HG03575 (cell line): ENCODE results near the gene ZCWPW1.
"Not testable (repeated sequence)": the region's sequence is repeated elsewhere in the genome, so short reads cannot be mapped to it uniquely, and the experiment has no call there.

Experiments
- ATAC-seq: cut with Tn5 transposase; IDR thresholded peaks from one replicate; pipeline ENCODE4 v1.9.1; 2021; ENCODE audit not compliant: unreplicated experiment, insufficient number of reproducible peaks, low FRiP score; ENCODE audit errors: extremely low read depth

ZCWPW1 gene

GRCh38 chr7:100464210-100464660, 35.7 kb upstream of the ZCWPW1 start, which contains the start of gene SPACDR:
SPACDR (minus strand) TSS chr7:100464260; CDS start chr7:100464025, 235 bp downstream.
- ATAC-seq, result no peak

GRCh38 chr7:100457033-100457432, 28.5 kb upstream of the ZCWPW1 start:
- no peak for ATAC-seq

- ATAC-seq, result no peak
Measured at GRCh38 chr7:100456562-100456961, 28.1 kb upstream of the ZCWPW1 start.

DNA sequence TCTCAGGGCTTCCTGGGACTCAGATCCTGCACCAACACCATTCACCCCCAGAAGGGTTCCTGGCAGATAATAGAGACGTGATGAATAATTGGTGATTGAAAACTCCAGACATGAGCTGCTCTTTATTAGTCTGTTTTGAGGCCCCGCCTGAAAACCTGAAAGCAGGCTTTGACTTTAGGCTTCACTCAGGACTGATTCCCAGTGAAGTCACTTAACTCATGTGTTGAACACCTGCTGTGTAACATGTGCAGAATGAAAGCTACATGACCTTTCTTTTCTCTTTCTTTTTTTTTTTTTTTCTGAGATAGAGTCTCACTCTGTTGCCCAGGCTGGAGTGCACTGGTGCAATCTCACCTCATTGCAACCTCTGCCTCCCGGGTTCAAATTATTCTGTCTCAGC, 26.7 kb upstream of the ZCWPW1 start:
- no peak for ATAC-seq

GRCh38 chr7:100453854-100454253, 25.4 kb upstream of the ZCWPW1 start:
- not testable (repeated sequence) for ATAC-seq

DNA sequence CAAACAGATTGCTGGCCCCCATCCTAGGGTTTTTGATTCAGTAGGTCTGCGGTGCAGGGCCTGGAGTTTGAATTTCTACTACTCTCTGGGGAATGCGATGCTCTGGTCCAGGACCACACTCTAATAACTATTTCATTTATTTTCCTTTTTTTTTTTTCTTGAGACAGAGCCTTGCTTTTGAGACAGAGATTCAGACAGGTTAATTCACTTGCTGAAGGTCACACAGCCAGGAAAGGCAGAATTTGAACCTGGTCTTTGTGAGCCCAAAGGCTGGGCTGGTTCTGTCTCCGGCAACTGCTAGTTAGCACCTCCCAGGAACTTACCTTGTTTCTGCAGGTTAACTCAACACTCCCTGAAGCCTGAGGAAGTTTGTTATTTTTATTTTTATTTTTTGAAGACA, 24.0 kb upstream of the ZCWPW1 start:
- no peak for ATAC-seq

- ATAC-seq, result no peak
Measured at GRCh38 chr7:100449190-100449795, 20.8 kb upstream of the ZCWPW1 start.

- not testable (repeated sequence) for ATAC-seq
Measured at GRCh38 chr7:100447363-100447762, 18.9 kb upstream of the ZCWPW1 start.

DNA sequence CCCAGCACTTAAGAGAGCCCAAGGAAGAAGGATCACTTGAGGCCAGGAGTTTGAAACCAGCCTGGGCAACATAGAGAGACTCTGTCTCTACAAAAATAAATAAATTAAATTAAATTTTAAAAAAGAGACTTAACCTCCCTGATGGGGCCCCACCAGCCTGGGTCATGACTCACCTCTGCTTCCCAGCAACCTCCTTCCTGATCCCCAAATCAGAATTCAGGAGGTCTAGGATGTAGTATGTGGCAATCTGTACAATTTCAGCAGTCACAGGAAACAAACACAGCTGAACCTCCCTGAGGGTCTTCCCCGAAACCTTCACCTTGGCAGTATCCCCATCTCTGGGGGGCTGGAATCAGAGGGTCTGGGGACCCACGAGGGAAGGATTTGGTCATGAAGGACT, 17.5 kb upstream of the ZCWPW1 start:
- ATAC-seq, result no peak

- no peak for ATAC-seq
Measured at GRCh38 chr7:100444311-100445278, 16.1 kb upstream of the ZCWPW1 start.

DNA sequence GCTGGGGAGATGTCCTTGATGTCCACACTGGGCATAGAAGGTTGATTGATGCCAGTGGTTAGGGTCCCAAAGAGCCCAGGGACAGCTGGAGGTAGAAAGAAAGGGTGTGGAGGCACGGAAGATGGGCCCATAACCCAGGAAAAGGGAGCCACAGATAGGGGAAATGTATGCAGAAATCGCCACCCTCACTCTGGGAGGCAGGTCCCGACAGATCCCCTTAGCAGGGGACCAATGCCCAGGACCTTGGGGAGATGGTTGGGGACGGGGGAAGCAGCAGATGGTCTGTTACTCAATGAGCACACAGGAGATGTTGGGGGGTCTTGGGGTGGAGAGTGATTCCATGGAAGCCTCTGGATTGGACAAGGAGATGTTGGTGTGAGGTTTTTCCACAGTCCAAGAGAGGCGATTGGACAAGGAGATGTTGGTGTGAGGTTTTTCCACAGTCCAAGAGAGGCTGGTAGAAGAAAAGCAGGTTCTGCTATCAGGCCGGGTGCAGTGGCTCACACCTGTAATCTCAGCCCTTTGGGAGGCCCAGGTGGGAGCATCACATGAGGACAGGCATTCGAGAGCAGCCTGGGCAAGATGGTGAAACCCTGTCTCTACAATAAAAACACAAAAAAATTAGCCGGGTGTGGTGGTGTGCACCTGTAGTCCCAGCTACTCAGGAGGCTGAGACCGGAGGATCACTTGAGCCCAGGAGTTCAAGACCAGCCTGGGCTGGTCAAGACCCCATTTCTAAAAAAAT, 14.8 kb upstream of the ZCWPW1 start:
- ATAC-seq, result no peak

DNA sequence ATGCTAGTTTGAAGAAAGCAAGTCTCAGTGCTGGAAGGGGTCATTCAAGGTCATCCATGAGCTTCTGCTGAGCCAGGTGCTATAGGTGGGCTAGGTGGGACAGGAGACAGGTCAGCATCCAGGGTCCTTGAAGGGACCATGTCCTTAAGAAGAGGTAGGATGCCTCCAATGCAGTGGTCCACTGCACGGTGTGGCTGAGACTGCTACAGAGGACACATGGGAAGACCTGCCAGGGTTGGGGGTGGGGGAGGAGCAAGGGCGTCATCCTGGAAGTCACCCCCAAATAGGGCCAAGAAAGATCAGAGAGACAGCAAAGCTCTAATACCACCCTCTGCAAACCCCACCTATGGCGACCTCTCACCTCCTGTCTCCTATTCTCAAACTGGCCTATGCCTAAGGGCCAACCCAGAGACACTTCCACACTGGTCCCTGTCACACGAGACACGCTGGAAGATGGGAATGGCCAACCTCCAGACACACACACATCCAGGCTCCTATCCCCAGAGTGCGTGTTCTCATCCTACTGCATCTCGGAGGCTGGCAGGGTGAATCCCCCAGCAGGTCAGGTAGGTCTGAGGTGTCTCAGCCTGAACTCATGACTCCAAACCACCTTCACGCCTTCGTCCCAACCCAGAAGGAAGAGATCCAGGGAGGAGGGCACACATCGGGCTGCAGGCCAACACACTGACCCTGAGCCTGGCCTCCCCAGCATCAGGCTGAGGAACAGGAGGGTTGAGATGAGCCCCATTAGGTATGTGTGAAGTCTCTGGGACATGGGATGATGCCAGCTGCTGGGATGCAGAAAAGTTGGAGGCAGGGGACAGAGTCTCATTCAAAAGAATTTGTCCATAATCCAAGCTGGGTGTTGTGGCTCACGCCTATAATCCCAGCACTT, 13.4 kb upstream of the ZCWPW1 start:
- no peak for ATAC-seq

DNA sequence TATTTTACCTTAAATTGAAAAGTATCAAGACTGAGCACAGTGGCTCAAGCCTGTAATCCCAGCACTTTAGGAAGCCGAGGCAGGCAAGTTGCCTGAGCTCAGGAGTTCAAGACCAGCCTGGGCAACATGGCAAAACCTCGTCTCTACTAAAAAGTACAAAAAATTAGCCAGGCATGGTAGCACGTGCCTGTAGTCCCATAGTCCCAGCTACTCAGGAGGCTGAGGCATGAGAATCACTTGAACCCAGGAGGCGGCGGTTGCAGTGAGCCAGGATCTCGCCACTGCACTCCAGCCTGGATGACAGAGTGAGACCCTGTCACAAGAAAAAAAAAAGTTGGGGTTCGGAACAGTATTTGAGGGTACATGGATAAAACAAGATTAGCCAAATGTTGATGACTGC, 10.7 kb upstream of the ZCWPW1 start:
- ATAC-seq, result not testable (repeated sequence)

GRCh38 chr7:100438731-100439130, 10.2 kb upstream of the ZCWPW1 start:
- ATAC-seq, result not testable (repeated sequence)

DNA sequence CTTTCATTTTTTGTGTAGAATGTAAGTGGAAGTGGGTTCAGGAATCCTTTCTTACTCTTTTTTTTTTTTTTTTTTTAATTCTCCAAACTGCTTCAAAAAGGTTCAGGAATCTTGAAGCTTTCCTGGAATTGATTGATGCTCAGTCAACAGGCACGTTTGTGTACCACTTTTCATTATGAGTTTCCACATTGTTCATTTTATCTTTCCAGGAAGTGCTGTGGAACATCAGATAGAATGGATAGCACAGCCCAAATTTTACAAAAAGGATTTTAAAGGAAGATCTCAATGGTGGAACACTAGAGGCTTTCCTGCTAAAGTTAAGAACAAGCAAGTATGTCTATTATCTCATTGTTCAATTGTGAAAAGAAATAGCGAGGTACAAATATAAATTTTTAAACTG, 9.7 kb upstream of the ZCWPW1 start:
- ATAC-seq, result no peak

DNA sequence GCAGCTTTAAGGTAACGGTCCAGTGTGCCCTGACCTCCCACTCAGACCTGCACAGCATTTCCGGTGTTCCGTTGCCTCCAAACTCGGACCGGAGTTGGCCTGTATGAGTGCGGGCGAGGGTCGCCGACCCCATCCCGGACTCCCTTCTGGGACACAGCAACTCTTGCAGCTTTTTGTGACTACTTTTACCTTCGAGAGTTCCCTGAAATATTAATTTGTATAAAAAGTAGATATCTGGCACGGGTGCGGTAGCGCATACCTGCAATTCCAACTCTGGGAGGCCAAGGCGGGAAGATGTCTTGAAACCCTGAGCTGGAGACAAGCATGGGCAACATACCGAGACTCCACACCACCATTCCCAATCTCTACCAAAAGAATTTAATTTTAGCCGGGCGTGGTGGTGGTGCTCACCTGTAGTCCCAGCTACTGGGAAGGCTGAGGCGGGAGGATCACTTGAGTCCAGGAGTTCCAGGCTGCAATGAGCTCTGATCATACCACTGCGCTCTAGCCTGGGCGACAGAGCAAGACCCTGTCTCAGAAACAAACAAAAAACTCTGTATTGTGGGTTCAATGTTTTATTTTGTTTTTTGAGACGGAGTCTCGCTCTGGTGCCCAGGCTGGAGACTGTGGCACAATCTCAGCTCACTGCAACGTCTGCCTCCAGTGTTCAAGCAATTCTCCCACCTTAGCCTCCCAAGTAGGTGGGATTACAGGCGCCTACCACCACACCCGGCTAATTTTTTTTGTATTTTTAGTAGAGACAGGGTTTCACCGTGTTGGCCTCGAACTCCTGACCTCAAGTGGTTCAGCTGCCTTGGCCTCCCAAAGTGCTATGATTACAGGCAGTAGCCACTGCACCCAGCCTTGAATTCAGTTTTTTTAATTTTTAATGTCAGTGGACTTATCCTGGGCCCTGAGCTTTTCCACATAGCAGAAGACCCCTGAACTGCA, 8.9 kb upstream of the ZCWPW1 start:
- ATAC-seq, result no peak
